Measurements from ENCODE around the gene ISM1.

Gene ISM1

GRCh38 chr20:13294522-13294921, 73.4 kb downstream of the ISM1 start:
- TF ChIP-seq CTCF (IDR thresholded peaks at IDR 0.05; ENCODE audit: unreplicated experiment in 3 of 3), result no peak
- Mint-ChIP-seq H3K36me3 (ENCODE audit: low read depth) (peaks cover 4% of the 10 kb centered on the region), H3K4me3 (no peak overlapping the region), H3K27me3 (ENCODE audit: low read depth) (peaks cover 18% of the 10 kb centered on the region), H3K27ac (no peak overlapping the region), H3K4me1 (no peaks in the 10 kb centered on the region), H3K9me3 (no peaks in the 10 kb centered on the region)

GRCh38 chr20:13295637-13296036, 74.6 kb downstream of the ISM1 start:
- H3K4me1 Mint-ChIP-seq, result no peaks in the 10 kb centered on the region
- H3K27me3 Mint-ChIP-seq (ENCODE audit: low read depth), result peaks cover 15% of the 10 kb centered on the region
- no peak overlapping the region for H3K27ac Mint-ChIP-seq
- H3K36me3 Mint-ChIP-seq (ENCODE audit: low read depth), result no peaks in the 10 kb centered on the region
- H3K9me3 Mint-ChIP-seq, result no peaks in the 10 kb centered on the region
- no peak overlapping the region for H3K4me3 Mint-ChIP-seq
- no peak for TF ChIP-seq CTCF (IDR thresholded peaks at IDR 0.05; ENCODE audit: unreplicated experiment in 3 of 3)

- no peaks in the 10 kb centered on the region for H3K9me3 Mint-ChIP-seq
- no peak overlapping the region for H3K4me3 Mint-ChIP-seq
- H3K36me3 Mint-ChIP-seq (ENCODE audit: low read depth), result no peaks in the 10 kb centered on the region
- peaks cover 13% of the 10 kb centered on the region for H3K27me3 Mint-ChIP-seq (ENCODE audit: low read depth)
- no peak overlapping the region for H3K27ac Mint-ChIP-seq
- H3K4me1 Mint-ChIP-seq, result no peaks in the 10 kb centered on the region
- no peak for TF ChIP-seq CTCF (IDR thresholded peaks at IDR 0.05; ENCODE audit: unreplicated experiment in 3 of 3)
Observed at GRCh38 chr20:13296070-13296469, 75.0 kb downstream of the ISM1 start.

GRCh38 chr20:13297147-13297899, 76.2 kb downstream of the ISM1 start:
- TF ChIP-seq CTCF (IDR thresholded peaks at IDR 0.05; ENCODE audit: unreplicated experiment in 3 of 3), result no peak
- no peaks in the 10 kb centered on the region for H3K9me3 Mint-ChIP-seq
- peak overlapping the region in 1 of 3 experiments; percentile 52 for H3K27ac Mint-ChIP-seq
- H3K27me3 Mint-ChIP-seq (ENCODE audit: low read depth), result peaks cover 5% of the 10 kb centered on the region
- H3K4me1 Mint-ChIP-seq, result no peaks in the 10 kb centered on the region
- no peaks in the 10 kb centered on the region for H3K36me3 Mint-ChIP-seq (ENCODE audit: low read depth)
- no peak overlapping the region for H3K4me3 Mint-ChIP-seq

- Mint-ChIP-seq H3K4me3 (no peak overlapping the region), H3K4me1 (no peaks in the 10 kb centered on the region), H3K36me3 (ENCODE audit: low read depth) (no peaks in the 10 kb centered on the region), H3K27ac (no peak overlapping the region), H3K27me3 (ENCODE audit: low read depth) (peaks cover 5% of the 10 kb centered on the region), H3K9me3 (no peaks in the 10 kb centered on the region)
- TF ChIP-seq CTCF (IDR thresholded peaks at IDR 0.05; ENCODE audit: unreplicated experiment in 3 of 3), result no peak
Observed at GRCh38 chr20:13298692-13299373, 77.8 kb downstream of the ISM1 start.
